IMR-90 (cell line): ENCODE data around the gene TPPP. TPM values are rescaled to one million over a fixed set of nuclear protein-coding genes. Genes with fewer than 3 reads are reported as not detected.

Source experiments
- ATAC-seq: fragments of 200-7000 bp; cut with Tn5 transposase; 2 replicates; pipeline ENCODE4 v1.9.1; 2020; ENCODE audit warnings: low read depth, mild to moderate bottlenecking, moderate library complexity
- BruUV-seq: library from RNA; stranded (reverse); fragments of 400-500 nt; replicated peaks from 2 replicates; lab custom pipeline; 2021; lab: Mats Ljungman, UMichigan
- CTCF ChIA-PET: fragments of 300-600 bp; formaldehyde crosslinking; extraction: SDS; loops from one replicate; lab custom pipeline; 2021; ENCODE audit warnings: antibody characterized with exemption; lab: Yijun Ruan, JAX
- POLR2A ChIA-PET: fragments of 300-600 bp; sonication (Branson Sonifier 250); formaldehyde crosslinking; loops from one replicate; lab custom pipeline; 2022; ENCODE audit warnings: antibody characterized with exemption; ENCODE audit not compliant: unreplicated experiment; lab: Charles Lee
- DNase-seq: peaks from one replicate; pipeline ENCODE4 v3.0.0; 2013
- H2AFZ ChIP-seq: replicated peaks from 2 replicates; pipeline ENCODE3; 2013; ENCODE audit warnings: low read length, mild to moderate bottlenecking; ENCODE audit not compliant: poor library complexity
- H2AK5ac ChIP-seq: 2 replicates; pipeline ENCODE4 v1.6.1; 2013; ENCODE audit warnings: low read depth, low read length, inconsistent platforms
- H2AK9ac ChIP-seq: replicated peaks from 2 replicates; pipeline ENCODE3; 2013; ENCODE audit warnings: mild to moderate bottlenecking, low read depth, low read length, moderate library complexity; ENCODE audit not compliant: poor library complexity
- H2BK120ac ChIP-seq: 2 replicates; pipeline ENCODE4 v1.6.1; 2013; ENCODE audit warnings: low read depth, low read length, inconsistent platforms
- H2BK15ac ChIP-seq: 3 replicates; pipeline ENCODE4 v1.6.1; 2013; ENCODE audit warnings: low read depth, low read length, inconsistent platforms
- H2BK20ac ChIP-seq: 2 replicates; pipeline ENCODE4 v1.6.1; 2013; ENCODE audit warnings: low read depth, mild to moderate bottlenecking, inconsistent platforms, low read length, moderate library complexity
- H2BK5ac ChIP-seq: 2 replicates; pipeline ENCODE4 v1.6.1; 2013; ENCODE audit warnings: mild to moderate bottlenecking, low read depth, low read length, inconsistent platforms; ENCODE audit not compliant: poor library complexity, severe bottlenecking
- H3K14ac ChIP-seq: replicated peaks from 2 replicates; pipeline ENCODE4 v1.6.1; 2013; ENCODE audit warnings: low read depth, low read length, inconsistent platforms
- H3K18ac ChIP-seq: 2 replicates; pipeline ENCODE4 v1.6.1; 2013; ENCODE audit warnings: low read depth, low read length, control low read depth
- H3K23ac ChIP-seq: 2 replicates; pipeline ENCODE4 v1.6.1; 2013; ENCODE audit warnings: low read depth, low read length, inconsistent platforms
- H3K27ac ChIP-seq: 2 replicates; pipeline ENCODE4 v1.5.1; 2013; ENCODE audit warnings: mild to moderate bottlenecking, control low read depth, low read length; ENCODE audit not compliant: insufficient read depth
- H3K27me3 ChIP-seq: 2 replicates; pipeline ENCODE4 v1.6.1; 2013; ENCODE audit warnings: low read length; ENCODE audit not compliant: control insufficient read depth, insufficient read depth
- H3K36me3 ChIP-seq: 2 replicates; pipeline ENCODE4 v1.6.1; 2013; ENCODE audit warnings: low read length, mixed read lengths; ENCODE audit not compliant: control insufficient read depth, insufficient read depth
- H3K4ac ChIP-seq: 2 replicates; pipeline ENCODE4 v1.6.1; 2013; ENCODE audit warnings: low read depth, low read length, inconsistent platforms
- H3K4me1 ChIP-seq: 2 replicates; pipeline ENCODE4 v1.6.1; 2013; ENCODE audit warnings: low read length, mixed read lengths; ENCODE audit not compliant: control insufficient read depth, insufficient read depth
- H3K4me2 ChIP-seq: 2 replicates; pipeline ENCODE4 v1.6.1; 2013; ENCODE audit warnings: low read depth, mild to moderate bottlenecking, control low read depth, low read length, moderate library complexity
- H3K4me3 ChIP-seq: 2 replicates; pipeline ENCODE4 v1.5.1; 2013; ENCODE audit warnings: low read depth, mild to moderate bottlenecking, control low read depth, low read length, moderate library complexity; ENCODE audit not compliant: insufficient read depth
- H3K56ac ChIP-seq: 2 replicates; pipeline ENCODE4 v1.6.1; 2013; ENCODE audit warnings: low read length, inconsistent platforms; ENCODE audit not compliant: insufficient read depth; ENCODE audit errors: extremely low read depth
- H3K79me1 ChIP-seq, 2 experiments: 2 replicates each; pipeline ENCODE4 v1.6.1; 2013; ENCODE audit warnings: low read length in 2 of 2, inconsistent platforms in 1 of 2, low read depth in 1 of 2
- H3K9ac ChIP-seq: 2 replicates; pipeline ENCODE4 v1.6.1; 2013; ENCODE audit warnings: low read depth, low read length, control low read depth
- H3K9me1 ChIP-seq: 2 replicates; pipeline ENCODE4 v1.6.1; 2013; ENCODE audit warnings: low read length, inconsistent platforms; ENCODE audit not compliant: insufficient read depth
- H3K9me3 ChIP-seq: 2 replicates; pipeline ENCODE4 v1.6.1; 2013; ENCODE audit warnings: low read length; ENCODE audit not compliant: control insufficient read depth, insufficient read depth
- H4K20me1 ChIP-seq: 2 replicates; pipeline ENCODE4 v1.6.1; 2013; ENCODE audit warnings: low read length, inconsistent platforms; ENCODE audit not compliant: insufficient read depth
- H4K5ac ChIP-seq: 2 replicates; pipeline ENCODE4 v1.6.1; 2013; ENCODE audit warnings: mild to moderate bottlenecking, low read depth, low read length, control low read depth
- H4K8ac ChIP-seq, 2 experiments: 2 replicates each; pipeline ENCODE4 v1.6.1; 2013; ENCODE audit warnings: low read depth in 2 of 2, low read length in 2 of 2, control low read depth in 1 of 2, inconsistent platforms in 1 of 2
- H4K91ac ChIP-seq: 2 replicates; pipeline ENCODE4 v1.6.1; 2013; ENCODE audit warnings: low read depth, low read length, inconsistent platforms; ENCODE audit not compliant: insufficient read depth
- BHLHE40 ChIP-seq: fragments of 150-350 bp; IDR thresholded peaks from 2 replicates; pipeline ENCODE4 v1.6.1; 2016; ENCODE audit warnings: mild to moderate bottlenecking, low read depth, low read length
- CEBPB ChIP-seq: IDR thresholded peaks from 2 replicates; pipeline ENCODE4 v1.6.1; 2012; ENCODE audit warnings: low read depth, low read length, improper control_type of control experiment
- CHD1 ChIP-seq: IDR thresholded peaks from 2 replicates; pipeline ENCODE4 v1.6.1; 2012; ENCODE audit warnings: low read depth, low read length, improper control_type of control experiment
- FOS ChIP-seq: fragments of 150-350 bp; IDR thresholded peaks from 2 replicates; pipeline ENCODE4 v1.6.1; 2016; ENCODE audit warnings: low read depth, low read length
- MAFK ChIP-seq: IDR thresholded peaks from 2 replicates; pipeline ENCODE4 v1.6.1; 2012; ENCODE audit warnings: low read depth, low read length, improper control_type of control experiment
- MAZ ChIP-seq: IDR thresholded peaks from 2 replicates; pipeline ENCODE4 v1.6.1; 2012; ENCODE audit warnings: low read depth, mild to moderate bottlenecking, low read length, improper control_type of control experiment, moderate library complexity, borderline replicate concordance
- MXI1 ChIP-seq: IDR thresholded peaks from 2 replicates; pipeline ENCODE4 v1.6.1; 2012; ENCODE audit warnings: low read depth, mild to moderate bottlenecking, low read length, moderate library complexity, borderline replicate concordance
- NFE2L2 ChIP-seq: fragments of 150-350 bp; IDR thresholded peaks from 2 replicates; pipeline ENCODE4 v1.6.1; 2016; ENCODE audit warnings: low read depth, mild to moderate bottlenecking, low read length
- POLR2A ChIP-seq: IDR thresholded peaks from 2 replicates; pipeline ENCODE4 v1.6.1; 2012; ENCODE audit warnings: mild to moderate bottlenecking, low read depth, low read length
- RAD21 ChIP-seq: IDR thresholded peaks from 2 replicates; pipeline ENCODE4 v1.6.1; 2012; ENCODE audit warnings: low read length, improper control_type of control experiment
- RCOR1 ChIP-seq: IDR thresholded peaks from 2 replicates; pipeline ENCODE4 v1.6.1; 2012; ENCODE audit warnings: mild to moderate bottlenecking, low read length, improper control_type of control experiment; ENCODE audit not compliant: insufficient replicate concordance
- RFX5 ChIP-seq: IDR thresholded peaks from 2 replicates; pipeline ENCODE4 v1.8.0; 2012; ENCODE audit warnings: low read depth, mild to moderate bottlenecking, low read length, moderate library complexity
- SMC3 ChIP-seq: fragments of 150-350 bp; IDR thresholded peaks from 2 replicates; pipeline ENCODE4 v1.6.1; 2016; ENCODE audit warnings: low read depth, mild to moderate bottlenecking, antibody characterized with exemption, low read length, moderate library complexity
- WGBS, 2 experiments: methylation state at CpG; one replicate each; pipeline versions ENCODE4 v1.1.5 to v1.1.7; 2013; ENCODE audit warnings: missing lambda C conversion rate in 2 of 2; ENCODE audit not compliant: insufficient read length in 1 of 2; ENCODE audit errors: extremely low coverage in 2 of 2; 5-methylcytosine and 5-hydroxymethylcytosine counted together
- dilution Hi-C: fragments of 300-500 bp; cut with HindIII; formaldehyde crosslinking; loops from one replicate; pipeline ENCODE4 v1.14.3; 2018; ENCODE audit warnings: low sequenced_read_pairs; ENCODE audit not compliant: unreplicated experiment
- in situ Hi-C: fragments of 300-500 bp; cut with MboI; formaldehyde crosslinking; loops from 3 replicates; pipeline ENCODE4 v1.14.3; 2019; ENCODE audit warnings: low sequenced_read_pairs, inconsistent platforms, mixed read lengths
- intact Hi-C: fragments of 100-400 bp; cut with micrococcal nuclease; formaldehyde crosslinking; loops from 2 replicates; pipeline ENCODE4 v1.10.0; 2022
- polyA plus RNA-seq, 3 experiments: library from polyadenylated mRNA; depleted of rRNA; stranded (reverse); fragments of >200 nt; gene quantifications; 2 replicates each; pipeline ENCODE4 v1.2.3, GENCODE V29; 2012; ENCODE audit warnings: low replicate concordance in 1 of 3
- total RNA-seq: library from RNA; depleted of rRNA; stranded (reverse); fragments of >200 nt; gene quantifications from 2 replicates; pipeline ENCODE4 v1.2.3, GENCODE V29; 2012
- TF ChIP-seq, protein P1 (sequence below): fragments of 150-350 bp; IDR thresholded peaks from 2 replicates; pipeline ENCODE4 v1.6.1; 2016; ENCODE audit warnings: low read depth, mild to moderate bottlenecking, low read length, moderate library complexity, borderline replicate concordance
- TF ChIP-seq, protein P2 (sequence below): conservative IDR thresholded peaks from 2 replicates; pipeline ENCODE4 v1.5.1; 2012; ENCODE audit warnings: mild to moderate bottlenecking, low read depth, low read length, improper control_type of control experiment
- TF ChIP-seq, protein P3 (sequence below): fragments of 150-350 bp; IDR thresholded peaks from 2 replicates; pipeline ENCODE4 v1.6.1; 2017; ENCODE audit warnings: mild to moderate bottlenecking, antibody characterized with exemption, low read length, low read depth

TPPP gene
- total and polyA plus RNA-seq, 2 of the 4 experiments (the other 2 are of a cell fraction) = under 0.01 to 0.07 TPM

DNA sequence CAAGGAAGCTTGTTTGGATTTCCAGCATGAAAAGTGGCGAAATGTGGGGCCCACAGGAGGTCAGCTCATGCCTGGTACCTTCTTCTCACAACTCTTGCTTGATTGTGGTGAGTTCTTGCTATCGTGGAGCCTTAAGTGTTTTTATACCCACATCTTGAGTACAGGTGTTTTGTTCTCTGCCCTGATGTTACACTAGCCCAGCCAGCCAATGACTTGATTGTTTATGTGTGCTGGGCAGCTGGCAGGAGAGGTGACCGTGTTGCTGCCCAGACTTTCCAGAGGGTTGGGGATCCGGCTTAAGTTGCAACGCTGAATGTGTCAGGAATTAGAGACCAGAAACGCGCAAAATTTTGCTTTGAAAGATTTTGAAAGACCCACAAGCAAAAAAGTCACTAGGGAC lies 24.0 kb upstream of the TPPP start:
- no CpG with 5 or more reads among the region's 7 CpGs for WGBS, 2 experiments

More for the DNA sequence above, 24.0 kb upstream of the TPPP start:
- Histone ChIP-seq H3K23ac (no peak overlapping the region), H2BK15ac (no peak overlapping the region), H3K9me1 (no peaks in the 10 kb centered on the region), H3K18ac (no peak overlapping the region), H3K4me3 (no peak overlapping the region), H4K5ac (no peak overlapping the region), H3K9ac (no peak overlapping the region), H2AK5ac (no peak overlapping the region), H3K4me2 (no peak overlapping the region), H2BK20ac (no peak overlapping the region), H4K8ac (no peak overlapping the region), H2BK120ac (no peak overlapping the region), H3K27me3 (peaks cover 4% of the 10 kb centered on the region; the same call in 1 of the 2 replicates), H4K20me1 (no peaks in the 10 kb centered on the region), H3K36me3 (no peaks in the 10 kb centered on the region), H3K4me1 (no peaks in the 10 kb centered on the region), H3K14ac (no peak overlapping the region), H3K56ac (no peak overlapping the region), H2AK9ac (no peak overlapping the region), H2AFZ (no peak overlapping the region), H2BK5ac (no peak overlapping the region), H3K4ac (no peak overlapping the region), H3K79me1 (no peaks in the 10 kb centered on the region), H3K27ac (no peak overlapping the region), H3K9me3 (no peaks in the 10 kb centered on the region), H4K91ac (no peak overlapping the region)
- in situ Hi-C loops = no loop called here
- no peak for ATAC-seq
- no peak for DNase-seq
- dilution Hi-C loops = no loop called here
- no TSS peak for BruUV-seq
- POLR2A ChIA-PET = no interaction called here
- TF ChIP-seq NFE2L2 (no peak), RAD21 (no peak), MXI1 (no peak), CEBPB (no peak), BHLHE40 (no peak), MAZ (no peak), CHD1 (no peak), MAFK (no peak), SMC3 (no peak), FOS (no peak), RCOR1 (no peak), RFX5 (no peak), POLR2A (no peak)
- TF ChIP-seq, protein P1, sequence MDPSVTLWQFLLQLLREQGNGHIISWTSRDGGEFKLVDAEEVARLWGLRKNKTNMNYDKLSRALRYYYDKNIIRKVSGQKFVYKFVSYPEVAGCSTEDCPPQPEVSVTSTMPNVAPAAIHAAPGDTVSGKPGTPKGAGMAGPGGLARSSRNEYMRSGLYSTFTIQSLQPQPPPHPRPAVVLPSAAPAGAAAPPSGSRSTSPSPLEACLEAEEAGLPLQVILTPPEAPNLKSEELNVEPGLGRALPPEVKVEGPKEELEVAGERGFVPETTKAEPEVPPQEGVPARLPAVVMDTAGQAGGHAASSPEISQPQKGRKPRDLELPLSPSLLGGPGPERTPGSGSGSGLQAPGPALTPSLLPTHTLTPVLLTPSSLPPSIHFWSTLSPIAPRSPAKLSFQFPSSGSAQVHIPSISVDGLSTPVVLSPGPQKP = no peak
- TF ChIP-seq, protein P2, sequence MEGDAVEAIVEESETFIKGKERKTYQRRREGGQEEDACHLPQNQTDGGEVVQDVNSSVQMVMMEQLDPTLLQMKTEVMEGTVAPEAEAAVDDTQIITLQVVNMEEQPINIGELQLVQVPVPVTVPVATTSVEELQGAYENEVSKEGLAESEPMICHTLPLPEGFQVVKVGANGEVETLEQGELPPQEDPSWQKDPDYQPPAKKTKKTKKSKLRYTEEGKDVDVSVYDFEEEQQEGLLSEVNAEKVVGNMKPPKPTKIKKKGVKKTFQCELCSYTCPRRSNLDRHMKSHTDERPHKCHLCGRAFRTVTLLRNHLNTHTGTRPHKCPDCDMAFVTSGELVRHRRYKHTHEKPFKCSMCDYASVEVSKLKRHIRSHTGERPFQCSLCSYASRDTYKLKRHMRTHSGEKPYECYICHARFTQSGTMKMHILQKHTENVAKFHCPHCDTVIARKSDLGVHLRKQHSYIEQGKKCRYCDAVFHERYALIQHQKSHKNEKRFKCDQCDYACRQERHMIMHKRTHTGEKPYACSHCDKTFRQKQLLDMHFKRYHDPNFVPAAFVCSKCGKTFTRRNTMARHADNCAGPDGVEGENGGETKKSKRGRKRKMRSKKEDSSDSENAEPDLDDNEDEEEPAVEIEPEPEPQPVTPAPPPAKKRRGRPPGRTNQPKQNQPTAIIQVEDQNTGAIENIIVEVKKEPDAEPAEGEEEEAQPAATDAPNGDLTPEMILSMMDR = no peak
- TF ChIP-seq, protein P3, sequence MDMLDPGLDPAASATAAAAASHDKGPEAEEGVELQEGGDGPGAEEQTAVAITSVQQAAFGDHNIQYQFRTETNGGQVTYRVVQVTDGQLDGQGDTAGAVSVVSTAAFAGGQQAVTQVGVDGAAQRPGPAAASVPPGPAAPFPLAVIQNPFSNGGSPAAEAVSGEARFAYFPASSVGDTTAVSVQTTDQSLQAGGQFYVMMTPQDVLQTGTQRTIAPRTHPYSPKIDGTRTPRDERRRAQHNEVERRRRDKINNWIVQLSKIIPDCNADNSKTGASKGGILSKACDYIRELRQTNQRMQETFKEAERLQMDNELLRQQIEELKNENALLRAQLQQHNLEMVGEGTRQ = no peak
- CTCF ChIA-PET = no interaction called here
- intact Hi-C loops = no loop called here
